Measurements from ENCODE around the gene CDH15.
"Not testable (repeated sequence)": the region's sequence is repeated elsewhere in the genome, so short reads cannot be mapped to it uniquely, and the experiment has no call there.

The CDH15 gene

GRCh38 chr16:89241187-89242007 lies 69.8 kb downstream of the CDH15 start:
- Histone ChIP-seq H3K9ac (ENCODE audit: low read depth in 1 of 2, low read length in 2 of 2) (peak overlapping the region; percentile 93 to 98), H3K9me3 (ENCODE audit: control insufficient read depth in 1 of 2, low read length in 2 of 2) (no peaks in the 10 kb centered on the region), H3K27ac (ENCODE audit: low read depth, low read length) (peak overlapping the region; percentile 95), H3K4me3 (ENCODE audit: low read depth in 1 of 2, low read length in 2 of 2) (peak overlapping the region; percentile 93 to 100), H3K27me3 (ENCODE audit: control insufficient read depth in 1 of 2, insufficient read depth in 2 of 2, low read length in 2 of 2) (no peaks in the 10 kb centered on the region), H3K36me3 (ENCODE audit: control insufficient read depth in 1 of 2, insufficient read depth in 2 of 2, low read length in 2 of 2) (no peaks in the 10 kb centered on the region), H3K4me1 (ENCODE audit: control insufficient read depth in 1 of 2, insufficient read depth in 2 of 2, low read length in 2 of 2) (peaks cover 0 to 6% of the 10 kb centered on the region in 2 donors)

- Histone ChIP-seq H3K4me1 (ENCODE audit: control insufficient read depth in 1 of 2, insufficient read depth in 2 of 2, low read length in 2 of 2) (peaks cover 0 to 10% of the 10 kb centered on the region in 2 donors), H3K27ac (ENCODE audit: low read depth, low read length) (no peak overlapping the region), H3K4me3 (ENCODE audit: low read depth in 1 of 2, low read length in 2 of 2) (no peak overlapping the region), H3K27me3 (ENCODE audit: control insufficient read depth in 1 of 2, insufficient read depth in 2 of 2, low read length in 2 of 2) (no peaks in the 10 kb centered on the region), H3K36me3 (ENCODE audit: control insufficient read depth in 1 of 2, insufficient read depth in 2 of 2, low read length in 2 of 2) (no peaks in the 10 kb centered on the region), H3K9me3 (ENCODE audit: control insufficient read depth in 1 of 2, low read length in 2 of 2) (no peaks in the 10 kb centered on the region), H3K9ac (ENCODE audit: low read depth in 1 of 2, low read length in 2 of 2) (no peak overlapping the region)
These were observed 71.2 kb downstream of the CDH15 start for GRCh38 chr16:89242795-89243200.

- H3K9me3 ChIP-seq (ENCODE audit: control insufficient read depth in 1 of 2, low read length in 2 of 2) = no peaks in the 10 kb centered on the region
- H3K9ac ChIP-seq (ENCODE audit: low read depth in 1 of 2, low read length in 2 of 2) = no peak overlapping the region
- H3K4me1 ChIP-seq (ENCODE audit: control insufficient read depth in 1 of 2, insufficient read depth in 2 of 2, low read length in 2 of 2) = peaks cover 0 to 10% of the 10 kb centered on the region in 2 donors
- no peaks in the 10 kb centered on the region for H3K36me3 ChIP-seq (ENCODE audit: control insufficient read depth in 1 of 2, insufficient read depth in 2 of 2, low read length in 2 of 2)
- no peaks in the 10 kb centered on the region for H3K27me3 ChIP-seq (ENCODE audit: control insufficient read depth in 1 of 2, insufficient read depth in 2 of 2, low read length in 2 of 2)
- no peak overlapping the region for H3K27ac ChIP-seq (ENCODE audit: low read depth, low read length)
- H3K4me3 ChIP-seq (ENCODE audit: low read depth in 1 of 2, low read length in 2 of 2) = no peak overlapping the region
These were observed 72.1 kb downstream of the CDH15 start for GRCh38 chr16:89243664-89244063.

GRCh38 chr16:89244264-89244663 lies 72.7 kb downstream of the CDH15 start:
- not testable (repeated sequence) for H3K4me1 ChIP-seq (ENCODE audit: control insufficient read depth in 1 of 2, insufficient read depth in 2 of 2, low read length in 2 of 2); H3K4me3 ChIP-seq (ENCODE audit: low read depth in 1 of 2, low read length in 2 of 2); H3K27me3 ChIP-seq (ENCODE audit: control insufficient read depth in 1 of 2, insufficient read depth in 2 of 2, low read length in 2 of 2); H3K9ac ChIP-seq (ENCODE audit: low read depth in 1 of 2, low read length in 2 of 2); H3K9me3 ChIP-seq (ENCODE audit: control insufficient read depth in 1 of 2, low read length in 2 of 2); H3K27ac ChIP-seq (ENCODE audit: low read depth, low read length); H3K36me3 ChIP-seq (ENCODE audit: control insufficient read depth in 1 of 2, insufficient read depth in 2 of 2, low read length in 2 of 2)

- Histone ChIP-seq H3K9ac (ENCODE audit: low read depth in 1 of 2, low read length in 2 of 2) (no peak overlapping the region), H3K9me3 (ENCODE audit: control insufficient read depth in 1 of 2, low read length in 2 of 2) (no peaks in the 10 kb centered on the region), H3K27me3 (ENCODE audit: control insufficient read depth in 1 of 2, insufficient read depth in 2 of 2, low read length in 2 of 2) (no peaks in the 10 kb centered on the region), H3K27ac (ENCODE audit: low read depth, low read length) (no peak overlapping the region), H3K36me3 (ENCODE audit: control insufficient read depth in 1 of 2, insufficient read depth in 2 of 2, low read length in 2 of 2) (no peaks in the 10 kb centered on the region), H3K4me3 (ENCODE audit: low read depth in 1 of 2, low read length in 2 of 2) (no peak overlapping the region), H3K4me1 (ENCODE audit: control insufficient read depth in 1 of 2, insufficient read depth in 2 of 2, low read length in 2 of 2) (peaks cover 0 to 10% of the 10 kb centered on the region in 2 donors)
These were observed 73.2 kb downstream of the CDH15 start for GRCh38 chr16:89244754-89245153.

All from duodenal mucosa (tissue), 2 donors.